NCI-H128 (cell line): ENCODE results near the gene ALDH3B1.
"Not testable (repeated sequence)": the region's sequence is repeated elsewhere in the genome, so short reads cannot be mapped to it uniquely, and the experiment has no call there.

ENCODE experiments used
- DNase-seq: peaks from one replicate; lab custom pipeline; 2025; ENCODE audit not compliant: unreplicated experiment; lab: John Stamatoyannopoulos, UW

Gene ALDH3B1

GRCh38 chr11:68010090-68011041, at the start of gene ALDH3B1:
TSS of gene ALDH3B1 (plus strand) at chr11:68010327. CDS start at chr11:68015298, 4,971 bp downstream.
- no peak for DNase-seq

GRCh38 chr11:67963217-67963616, 46.9 kb upstream of the ALDH3B1 start:
- not testable (repeated sequence) for DNase-seq

- not testable (repeated sequence) for DNase-seq
Observed at GRCh38 chr11:67963879-67964278, 46.2 kb upstream of the ALDH3B1 start.

- DNase-seq, result not testable (repeated sequence)
Observed at GRCh38 chr11:67964746-67965145, 45.4 kb upstream of the ALDH3B1 start.

GRCh38 chr11:67965830-67966348, 44.2 kb upstream of the ALDH3B1 start:
- DNase-seq, result not testable (repeated sequence)

- not testable (repeated sequence) for DNase-seq
Observed at GRCh38 chr11:67974746-67975145, 35.4 kb upstream of the ALDH3B1 start.

- DNase-seq, result not testable (repeated sequence)
Observed at GRCh38 chr11:67978766-67979418, 31.2 kb upstream of the ALDH3B1 start.

GRCh38 chr11:67981226-67981625, 28.9 kb upstream of the ALDH3B1 start:
- not testable (repeated sequence) for DNase-seq

GRCh38 chr11:67982255-67982857, 27.8 kb upstream of the ALDH3B1 start:
- not testable (repeated sequence) for DNase-seq

GRCh38 chr11:67983951-67984350, 26.2 kb upstream of the ALDH3B1 start:
- DNase-seq, result no peak

GRCh38 chr11:67985302-67985701, 24.8 kb upstream of the ALDH3B1 start:
- DNase-seq, result not testable (repeated sequence)

- DNase-seq, result not testable (repeated sequence)
Observed at GRCh38 chr11:67990546-67991346, 19.4 kb upstream of the ALDH3B1 start.

- DNase-seq, result not testable (repeated sequence)
Observed at GRCh38 chr11:67991347-67992121, 18.6 kb upstream of the ALDH3B1 start.

GRCh38 chr11:67993821-67994220, 16.3 kb upstream of the ALDH3B1 start:
- peak; percentile 11 for DNase-seq

GRCh38 chr11:67994387-67994786, 15.7 kb upstream of the ALDH3B1 start:
- DNase-seq, result not testable (repeated sequence)

- not testable (repeated sequence) for DNase-seq
Observed at GRCh38 chr11:67995129-67995528, 15.0 kb upstream of the ALDH3B1 start.

GRCh38 chr11:67995579-67995978, 14.5 kb upstream of the ALDH3B1 start:
- not testable (repeated sequence) for DNase-seq

- DNase-seq, result no peak
Observed at GRCh38 chr11:67996051-67996450, 14.1 kb upstream of the ALDH3B1 start.

GRCh38 chr11:67996622-67997474, 13.3 kb upstream of the ALDH3B1 start:
- DNase-seq, result no peak
